ENCODE results near the gene MEI1.

The MEI1 gene

GRCh38 chr22:41742918-41743317, 43.6 kb downstream of the MEI1 start:
- no peak for DNase-seq (ENCODE audit: low read depth in 2 of 2)

GRCh38 chr22:41745968-41746367, 46.7 kb downstream of the MEI1 start:
- DNase-seq (ENCODE audit: low read depth in 2 of 2), result no peak

GRCh38 chr22:41746567-41747400, 47.5 kb downstream of the MEI1 start:
- DNase-seq (ENCODE audit: low read depth in 2 of 2), result peak; percentile 16 to 44

GRCh38 chr22:41752011-41752970, 53.0 kb downstream of the MEI1 start:
- no peak for DNase-seq (ENCODE audit: low read depth in 2 of 2)

- no peak for DNase-seq (ENCODE audit: low read depth in 2 of 2)
Measured at GRCh38 chr22:41753984-41754383, 54.7 kb downstream of the MEI1 start.

- DNase-seq (ENCODE audit: low read depth in 2 of 2), result no peak
Measured at GRCh38 chr22:41757502-41757901, 58.2 kb downstream of the MEI1 start.

- DNase-seq (ENCODE audit: low read depth in 2 of 2), result no peak
Measured at GRCh38 chr22:41758231-41758630, 58.9 kb downstream of the MEI1 start.

- no peak for DNase-seq (ENCODE audit: low read depth in 2 of 2)
Measured at GRCh38 chr22:41762980-41763779, 63.9 kb downstream of the MEI1 start.

- DNase-seq (ENCODE audit: low read depth in 2 of 2), result no peak
Measured at GRCh38 chr22:41766476-41766875, 67.2 kb downstream of the MEI1 start.

- no peak for DNase-seq (ENCODE audit: low read depth in 2 of 2)
Measured at GRCh38 chr22:41768430-41768829, 69.1 kb downstream of the MEI1 start.

- DNase-seq (ENCODE audit: low read depth in 2 of 2), result no peak
Measured at GRCh38 chr22:41770715-41771468, 71.6 kb downstream of the MEI1 start.

- DNase-seq (ENCODE audit: low read depth in 2 of 2), result no peak
Measured at GRCh38 chr22:41772198-41772597, 72.9 kb downstream of the MEI1 start.

- no peak for DNase-seq (ENCODE audit: low read depth in 2 of 2)
Measured at GRCh38 chr22:41772645-41773044, 73.3 kb downstream of the MEI1 start.

GRCh38 chr22:41775338-41775737, 76.0 kb downstream of the MEI1 start:
- DNase-seq (ENCODE audit: low read depth in 2 of 2), result no peak

- DNase-seq (ENCODE audit: low read depth in 2 of 2), result no peak
Measured at GRCh38 chr22:41775976-41776375, 76.7 kb downstream of the MEI1 start.

- DNase-seq (ENCODE audit: low read depth in 2 of 2), result no peak
Measured at GRCh38 chr22:41776381-41776780, 77.1 kb downstream of the MEI1 start.

- no peak for DNase-seq (ENCODE audit: low read depth in 2 of 2)
Measured at GRCh38 chr22:41777749-41778425, 78.6 kb downstream of the MEI1 start.

GRCh38 chr22:41779929-41780505, 80.7 kb downstream of the MEI1 start:
- DNase-seq (ENCODE audit: low read depth in 2 of 2), result no peak

GRCh38 chr22:41780746-41781505, 81.6 kb downstream of the MEI1 start:
- DNase-seq (ENCODE audit: low read depth in 2 of 2), result peak; percentile 58 to 61

All from stimulated activated CD4-positive, alpha-beta T cell treated with anti-CD3 and anti-CD28 coated beads, Interleukin-1b, Interleukin-23, amount 100 ng/mL, for 4 hours (primary cell).